ENCODE measurements around the gene PGLYRP4.

PGLYRP4 gene

GRCh38 chr1:153291514-153291913 is 57.1 kb downstream of the PGLYRP4 start:
- no peak for DNase-seq (ENCODE audit: low read depth in 2 of 2)

DNA sequence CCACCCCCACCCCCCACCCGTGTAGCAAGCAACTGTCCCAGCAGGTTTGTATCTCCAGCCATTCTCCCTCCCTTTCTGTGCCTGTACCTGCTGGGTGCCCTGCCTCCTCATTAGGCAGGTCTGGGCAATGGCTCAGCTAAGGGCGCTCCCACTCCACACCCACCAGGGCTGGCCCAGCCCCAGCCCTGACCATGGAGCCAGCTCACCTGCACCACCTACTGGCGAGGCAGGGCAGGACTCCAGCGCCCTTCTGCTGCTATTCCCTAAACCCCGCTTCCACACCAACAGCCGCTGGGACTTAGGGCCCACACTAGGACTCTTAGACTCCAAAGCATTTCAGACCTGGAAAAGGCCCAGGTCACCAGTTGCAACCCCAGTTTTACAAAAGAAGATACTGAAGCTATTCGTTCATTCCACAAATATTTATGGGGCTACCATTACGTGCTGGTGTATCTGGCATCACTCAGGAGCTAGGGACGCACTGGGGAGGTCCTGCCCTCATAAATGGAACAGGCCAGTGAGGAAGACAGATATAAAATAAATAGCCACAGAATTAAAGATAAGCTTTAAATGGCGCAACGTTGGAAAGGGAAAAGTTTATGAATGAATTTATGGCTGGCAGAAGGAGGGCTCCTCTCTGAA is 59.9 kb downstream of the PGLYRP4 start:
- DNase-seq (ENCODE audit: low read depth in 2 of 2) = no peak

All from stimulated activated CD8-positive, alpha-beta memory T cell treated with anti-CD3 and anti-CD28 coated beads, Interleukin-7, amount 100 ng/mL, for 1 hour (primary cell).